G401 (cell line): ENCODE measurements around the gene CAB39. TPM values are rescaled to one million over a fixed set of nuclear protein-coding genes. Genes with fewer than 3 reads are reported as not detected.

Experiments used
- DNase-seq: peaks from one replicate; pipeline ENCODE4 v3.0.0-alpha.2; 2015; ENCODE audit warnings: low spot score
- in situ Hi-C: cut with HindIII; loops from 2 replicates; pipeline ENCODE4 v1.10.0; 2016; ENCODE audit warnings: low sequenced_read_pairs, mixed read lengths
- total RNA-seq: library from RNA; depleted of rRNA; stranded (reverse); fragments of >200 nt; shearing (Covaris generic); gene quantifications from 2 replicates; pipeline ENCODE4 v1.2.3, GENCODE V29; 2014

Gene CAB39
- total RNA-seq, 1 experiment from 2014 or later: 27.7 TPM

DNA sequence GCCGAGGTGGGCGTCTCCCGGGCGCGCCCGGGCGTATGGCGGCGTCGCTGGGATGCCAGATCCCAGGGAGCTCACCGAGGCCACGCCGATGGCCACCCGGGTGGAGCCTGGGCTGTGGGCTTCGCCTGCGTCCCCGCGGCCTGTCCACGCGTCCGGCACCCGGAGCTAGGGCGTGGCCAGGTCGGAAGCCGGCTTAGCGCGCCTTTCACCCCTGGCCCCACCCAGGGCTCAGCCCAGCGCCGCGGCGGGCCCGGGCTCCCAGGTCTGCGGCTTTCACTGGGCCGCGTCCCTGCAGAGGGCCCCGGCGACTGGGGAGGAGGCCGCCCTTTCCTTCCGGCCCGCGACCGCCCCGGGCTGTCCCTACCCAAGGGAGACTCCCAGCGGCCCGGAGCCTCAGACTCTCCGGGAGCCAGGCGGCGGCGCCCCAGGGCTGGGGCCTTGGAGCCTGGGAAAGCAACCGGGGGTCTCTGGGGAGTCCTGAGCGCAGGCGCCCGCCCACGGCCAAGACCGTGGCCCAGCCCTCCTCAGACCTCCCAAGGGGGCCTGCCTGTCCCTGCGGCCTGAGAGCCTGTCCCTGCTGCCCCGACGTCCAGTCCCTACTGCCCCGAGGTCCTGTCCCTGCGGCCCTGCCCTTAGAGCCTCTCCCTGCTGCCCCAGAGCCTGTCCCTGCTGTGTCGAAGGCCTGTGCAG lies 115.8 kb downstream of the CAB39 start:
- in situ Hi-C loops: no loop called here
- DNase-seq: no peak

GRCh38 chr2:230829293-230829692 lies 116.7 kb downstream of the CAB39 start:
- no peak for DNase-seq

DNA sequence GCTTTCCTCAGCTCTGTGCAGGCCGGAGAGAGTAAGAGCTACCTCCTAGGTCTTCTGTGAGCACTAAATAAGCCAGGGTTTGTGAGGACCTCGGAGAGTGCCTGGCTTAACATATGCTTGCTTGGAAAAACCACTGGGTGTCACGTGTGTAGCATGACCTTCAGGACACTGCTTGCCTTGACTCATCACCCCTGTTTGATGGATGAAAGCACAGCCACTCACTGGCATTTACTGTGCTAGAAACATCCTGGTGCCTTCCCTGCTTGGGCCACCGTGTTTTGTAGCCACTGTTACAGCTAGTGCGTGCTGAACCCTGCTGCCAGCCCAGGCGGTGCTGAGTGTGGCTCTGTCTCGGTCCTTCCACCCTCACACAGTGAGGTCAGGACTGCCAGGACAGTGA lies 117.3 kb downstream of the CAB39 start:
- DNase-seq: no peak
- in situ Hi-C loops: no loop called here

More at GRCh38 chr2:230829293-230829692, 116.7 kb downstream of the CAB39 start:
- in situ Hi-C loops: no loop called here

GRCh38 chr2:230830428-230830827 lies 117.8 kb downstream of the CAB39 start:
- DNase-seq: no peak
- in situ Hi-C loops: no loop called here

GRCh38 chr2:230840301-230840700 lies 127.7 kb downstream of the CAB39 start:
- in situ Hi-C loops: no loop called here
- no peak for DNase-seq

- no peak for DNase-seq
- in situ Hi-C loops: no loop called here
These were observed 129.8 kb downstream of the CAB39 start for GRCh38 chr2:230842473-230842872.

GRCh38 chr2:230843132-230843531 lies 130.5 kb downstream of the CAB39 start:
- in situ Hi-C loops: no loop called here
- DNase-seq: no peak

- no peak for DNase-seq
- in situ Hi-C loops: no loop called here
These were observed 133.7 kb downstream of the CAB39 start for GRCh38 chr2:230846360-230846759.

DNA sequence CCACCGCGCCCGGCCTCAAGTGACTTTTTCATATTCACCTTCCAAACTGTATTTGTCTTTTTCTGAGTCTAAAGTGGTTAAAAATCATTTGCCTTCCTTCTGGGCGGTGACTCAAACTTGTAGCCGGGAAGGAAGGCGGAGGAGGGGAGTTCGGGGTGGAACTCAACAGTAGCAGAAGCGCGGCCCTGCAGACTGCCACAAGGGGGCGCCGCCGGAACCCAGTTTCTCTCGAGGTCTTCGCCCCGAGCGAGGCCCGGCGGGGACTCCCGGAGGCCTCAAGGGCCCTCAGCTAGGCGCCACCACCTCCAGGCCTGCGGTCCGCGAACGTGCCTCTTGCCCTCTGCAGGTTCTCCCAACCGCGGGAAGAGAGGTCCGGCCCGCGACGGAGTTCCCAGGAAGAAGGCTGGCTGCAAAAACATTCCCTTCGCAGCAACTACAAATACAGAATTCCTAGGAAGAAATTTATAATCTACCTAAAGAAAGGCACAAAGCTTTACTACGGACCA lies 135.3 kb downstream of the CAB39 start:
- in situ Hi-C loops: no loop called here
- peak; percentile 41 for DNase-seq

DNA sequence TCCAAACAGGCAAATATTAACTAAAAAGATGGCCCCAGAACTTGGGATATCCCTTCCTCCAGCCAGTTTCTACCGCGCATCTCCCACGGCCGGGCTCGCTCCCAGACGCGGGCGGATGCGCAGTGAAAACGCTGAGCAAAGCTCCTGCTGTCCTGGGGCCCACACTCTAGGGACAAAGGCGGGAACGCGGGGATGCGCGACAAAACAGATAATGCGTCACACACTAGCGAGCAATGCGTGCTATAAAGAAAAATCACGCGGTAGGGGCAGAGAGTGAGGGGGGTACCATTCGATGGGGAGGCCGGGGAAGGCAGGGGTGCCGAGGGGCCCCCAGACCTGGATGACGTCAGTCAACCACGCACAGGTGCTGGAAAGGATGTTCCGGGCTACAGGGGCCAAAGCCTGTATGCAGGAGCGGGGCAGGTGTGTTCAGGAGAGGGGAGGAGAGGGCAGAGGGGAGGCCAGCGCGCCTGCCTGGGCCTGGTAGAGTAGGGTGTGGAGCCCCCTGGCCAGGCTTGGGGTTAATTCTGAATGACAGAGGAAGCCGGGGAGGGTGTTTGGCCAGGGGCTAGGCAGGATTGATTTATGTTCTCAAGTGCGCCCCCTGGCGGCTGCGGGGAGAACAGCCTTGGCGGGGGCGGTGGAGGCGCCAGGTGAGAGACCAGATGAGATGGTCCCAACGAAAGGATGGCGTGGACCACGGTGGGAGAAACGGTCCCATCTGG lies 137.2 kb downstream of the CAB39 start:
- in situ Hi-C loops: no loop called here
- no peak for DNase-seq

- in situ Hi-C loops: no loop called here
- no peak for DNase-seq
These were observed 137.7 kb downstream of the CAB39 start for GRCh38 chr2:230850358-230850658.

DNA sequence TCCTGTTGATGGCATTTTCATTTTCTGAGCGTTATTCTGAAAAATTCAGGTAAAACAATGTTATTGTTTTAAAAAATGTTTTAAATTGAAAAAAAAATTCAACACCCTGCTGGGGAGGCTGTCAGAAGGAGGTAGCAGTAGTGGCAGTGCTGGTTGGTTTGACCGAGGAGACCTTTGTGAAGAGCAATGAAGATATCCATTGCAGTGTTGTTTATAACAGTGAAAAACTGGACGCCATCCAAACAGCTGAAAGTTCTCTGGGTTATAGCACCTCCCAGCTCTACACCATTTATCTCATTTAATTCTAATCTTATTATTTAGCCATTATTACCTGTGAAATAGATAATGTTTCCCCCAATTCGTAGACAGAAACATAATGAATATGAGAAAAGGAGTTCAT lies 139.5 kb downstream of the CAB39 start:
- in situ Hi-C loops: no loop called here
- no peak for DNase-seq

- no peak for DNase-seq
- in situ Hi-C loops: no loop called here
These were observed 149.1 kb downstream of the CAB39 start for GRCh38 chr2:230861552-230862255.

- DNase-seq: no peak
- in situ Hi-C loops: no loop called here
These were observed 149.7 kb downstream of the CAB39 start for GRCh38 chr2:230862292-230862691.

DNA sequence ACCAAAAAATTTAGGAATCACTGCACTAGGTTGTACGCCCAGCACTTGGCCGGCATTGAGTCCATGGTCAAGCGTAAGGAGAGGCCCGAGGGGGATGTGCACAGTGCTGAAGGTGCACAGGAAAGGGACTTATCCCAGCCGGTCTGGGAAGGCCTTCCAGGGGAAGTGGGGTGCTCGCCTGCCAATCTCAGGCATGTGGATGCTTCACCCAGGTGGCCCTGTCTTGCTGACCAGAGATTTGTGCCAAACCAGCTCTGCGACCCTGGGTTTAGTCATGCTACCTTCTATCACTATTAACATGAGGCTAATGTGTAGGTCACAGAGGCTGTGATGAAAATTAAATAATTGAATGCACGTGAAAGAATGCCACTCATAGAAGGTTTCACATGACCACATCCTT lies 150.4 kb downstream of the CAB39 start:
- in situ Hi-C loops: no loop called here
- no peak for DNase-seq

DNA sequence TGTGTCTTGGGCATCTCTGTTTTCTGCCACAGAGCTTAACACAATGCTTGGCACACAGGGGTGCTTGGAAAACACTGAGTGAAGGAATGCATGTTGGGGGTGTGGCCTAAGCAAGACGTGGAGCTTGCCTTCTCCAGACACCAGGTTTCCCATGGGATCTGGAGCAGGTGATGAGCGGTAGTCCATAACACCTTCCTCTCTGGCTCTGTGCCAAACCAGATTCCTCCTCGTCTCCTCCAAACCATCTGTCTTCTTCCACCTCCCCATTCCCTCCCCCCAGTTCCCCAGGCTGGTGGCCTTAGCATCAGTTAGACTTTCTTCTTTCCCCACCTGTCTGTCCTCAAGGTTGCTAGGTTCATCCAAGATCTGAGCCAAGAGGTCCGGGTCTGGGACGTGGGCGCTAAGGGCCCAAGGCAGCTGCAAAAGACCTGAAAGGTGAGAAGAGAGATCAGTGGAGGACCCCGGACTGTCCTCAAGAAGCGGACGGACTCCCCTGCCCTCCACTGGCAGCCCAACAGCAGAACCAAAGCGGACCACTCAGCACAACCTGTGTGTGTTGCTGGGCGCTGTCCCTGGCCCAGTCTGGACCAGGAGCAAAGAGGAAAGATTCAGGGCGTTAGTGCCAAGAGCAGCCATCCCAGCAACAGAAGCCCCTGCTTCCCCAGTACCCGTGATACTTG lies 150.9 kb downstream of the CAB39 start:
- in situ Hi-C loops: no loop called here

DNA sequence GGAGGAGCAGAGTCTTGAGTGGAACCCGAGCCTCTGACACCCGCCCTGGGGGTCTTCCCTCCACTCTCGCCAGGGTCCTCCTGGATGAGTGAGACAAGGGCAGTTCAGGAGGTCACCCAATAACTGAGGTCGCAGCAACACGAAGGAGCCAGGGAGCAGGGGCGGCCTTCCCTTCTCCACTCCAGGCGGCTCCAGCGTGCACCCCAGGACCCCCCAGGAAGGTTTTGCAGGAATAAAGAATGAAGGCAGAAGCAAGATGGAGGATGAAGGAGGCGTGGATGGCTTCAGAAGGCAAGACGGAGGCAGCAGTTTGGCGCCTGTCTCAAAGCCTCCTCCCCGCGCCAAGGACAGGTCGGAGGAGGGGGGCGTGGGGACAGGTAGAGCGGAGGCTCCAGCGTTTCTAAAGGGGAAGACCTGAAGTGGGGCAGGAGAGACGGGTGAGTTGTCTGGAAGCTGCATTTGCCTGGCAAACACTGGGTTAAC lies 151.5 kb downstream of the CAB39 start:
- in situ Hi-C loops: no loop called here
- no peak for DNase-seq

More for the DNA sequence above, 150.9 kb downstream of the CAB39 start:
- DNase-seq: no peak

DNA sequence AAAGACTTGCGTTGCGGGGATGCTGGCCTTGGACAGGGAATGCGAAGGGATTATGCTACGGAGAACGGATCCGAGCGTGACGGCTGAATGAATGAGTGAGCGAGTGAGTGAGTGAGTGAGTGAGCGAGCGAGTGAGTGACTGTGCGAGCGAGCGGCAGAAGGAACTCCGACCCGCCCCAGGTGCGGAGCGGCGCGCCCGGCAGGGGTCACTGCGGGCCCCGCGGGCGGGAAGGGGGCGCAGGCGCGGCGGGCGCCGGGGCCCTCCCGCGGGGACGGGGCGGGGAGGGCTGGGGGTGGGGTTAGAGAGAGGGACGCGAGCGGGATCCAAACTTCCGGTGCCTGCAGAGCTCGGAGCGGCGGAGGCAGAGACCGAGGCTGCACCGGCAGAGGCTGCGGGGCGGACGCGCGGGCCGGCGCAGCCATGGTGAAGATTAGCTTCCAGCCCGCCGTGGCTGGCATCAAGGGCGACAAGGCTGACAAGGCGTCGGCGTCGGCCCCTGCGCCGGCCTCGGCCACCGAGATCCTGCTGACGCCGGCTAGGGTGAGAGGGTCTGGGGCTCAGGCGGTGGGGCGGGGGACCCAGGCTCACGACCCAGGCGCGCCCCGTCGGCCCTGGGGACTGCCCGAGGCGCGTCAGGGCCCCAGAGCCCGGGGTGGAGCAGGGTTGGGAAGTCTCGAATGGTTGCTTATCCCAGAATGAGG lies 152.1 kb downstream of the CAB39 start, which contains the start of gene ITM2C:
Gene ITM2C, plus strand, starts transcription at position 338 of the 702 bp plus-strand sequence. Its CDS starts 84 bp downstream, at position 422.
- in situ Hi-C loops: no loop called here
- peak; percentile 22 for DNase-seq

DNA sequence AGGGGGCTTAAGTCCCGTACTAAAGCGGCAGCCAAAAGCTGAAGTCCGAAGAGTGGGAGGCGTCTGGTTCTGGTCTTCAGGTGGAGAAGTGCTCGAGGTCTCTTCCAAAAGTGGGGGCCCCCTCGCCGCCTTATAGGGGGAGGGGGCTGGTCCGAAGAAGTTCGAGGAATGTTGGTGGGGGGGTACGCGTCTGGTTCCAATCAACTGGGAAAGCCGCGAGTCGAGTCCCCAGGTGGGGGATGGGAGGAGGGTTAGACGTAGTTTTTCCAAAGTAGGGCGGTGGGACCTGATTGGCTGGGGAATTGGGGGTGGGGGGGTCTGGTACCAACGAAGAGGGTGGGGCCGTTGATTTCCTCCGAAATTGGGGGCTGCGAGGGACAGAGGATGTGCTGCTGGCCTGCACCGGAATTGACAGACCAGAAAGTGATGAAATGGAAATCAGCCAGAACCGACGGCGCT lies 152.7 kb downstream of the CAB39 start:
- no peak for DNase-seq
- in situ Hi-C loops: no loop called here
